Astrocyte of the hippocampus (primary cell): ENCODE results near the gene ST6GAL1.
A peak's percentile ranks its signal among the peaks of the same experiment; 100 is the strongest.
"Not testable (repeated sequence)": the region's sequence is repeated elsewhere in the genome, so short reads cannot be mapped to it uniquely, and the experiment has no call there.

Source experiments
- DNase-seq: peaks from one replicate; pipeline ENCODE4 v3.0.0; 2011; ENCODE audit warnings: low read depth, low spot score

ST6GAL1 gene

DNA sequence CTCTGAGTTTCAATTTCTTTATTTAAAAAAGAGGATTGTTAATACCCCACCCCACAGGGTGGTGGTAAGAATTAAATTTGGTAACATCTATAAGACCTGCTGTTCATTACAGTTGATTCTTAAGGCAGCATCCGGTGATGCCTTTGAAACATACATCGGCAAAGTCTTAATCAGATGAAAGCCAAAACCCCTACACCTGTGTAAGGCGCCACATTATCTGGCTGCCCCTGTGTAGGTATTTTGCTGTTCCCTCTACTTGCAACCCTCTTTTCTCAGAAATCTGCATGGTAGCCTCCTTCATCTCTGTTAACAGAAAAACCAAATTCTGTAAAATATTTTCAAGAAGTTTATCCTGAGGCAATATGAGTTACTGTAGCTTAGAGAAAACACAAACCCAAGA is 90.0 kb downstream of the ST6GAL1 start:
- no peak for DNase-seq

DNA sequence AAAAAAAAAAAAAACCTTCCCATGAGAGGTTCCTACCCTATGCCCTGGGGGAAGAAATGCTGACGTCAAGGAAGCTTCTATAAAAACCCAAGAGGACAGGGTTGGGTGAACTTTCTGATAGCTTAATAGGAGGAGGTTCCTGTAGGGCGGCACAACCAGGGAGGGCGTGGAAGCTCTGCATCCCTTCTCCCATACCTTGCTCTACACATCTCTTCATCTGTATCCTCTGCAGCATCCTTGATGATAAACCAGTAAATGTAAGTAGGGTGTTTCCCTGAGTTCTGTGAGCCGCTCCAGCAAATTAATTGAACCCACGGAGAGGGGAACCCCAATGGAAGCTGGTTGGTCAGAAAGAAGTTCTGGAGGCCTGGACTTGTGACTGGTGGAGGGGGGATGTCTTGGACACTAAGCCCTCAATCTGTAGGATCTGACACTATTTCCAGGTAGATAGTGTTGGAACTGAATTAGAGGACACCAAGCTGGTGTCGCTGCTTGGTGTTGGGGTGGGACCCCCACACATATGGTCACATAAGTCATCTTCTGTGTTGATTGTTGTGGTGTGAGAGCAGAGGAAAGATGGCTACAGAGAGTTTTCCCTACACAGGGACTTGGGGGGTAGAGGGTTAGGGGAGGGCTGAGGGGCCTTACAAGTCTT is 91.5 kb downstream of the ST6GAL1 start:
- no peak for DNase-seq

DNA sequence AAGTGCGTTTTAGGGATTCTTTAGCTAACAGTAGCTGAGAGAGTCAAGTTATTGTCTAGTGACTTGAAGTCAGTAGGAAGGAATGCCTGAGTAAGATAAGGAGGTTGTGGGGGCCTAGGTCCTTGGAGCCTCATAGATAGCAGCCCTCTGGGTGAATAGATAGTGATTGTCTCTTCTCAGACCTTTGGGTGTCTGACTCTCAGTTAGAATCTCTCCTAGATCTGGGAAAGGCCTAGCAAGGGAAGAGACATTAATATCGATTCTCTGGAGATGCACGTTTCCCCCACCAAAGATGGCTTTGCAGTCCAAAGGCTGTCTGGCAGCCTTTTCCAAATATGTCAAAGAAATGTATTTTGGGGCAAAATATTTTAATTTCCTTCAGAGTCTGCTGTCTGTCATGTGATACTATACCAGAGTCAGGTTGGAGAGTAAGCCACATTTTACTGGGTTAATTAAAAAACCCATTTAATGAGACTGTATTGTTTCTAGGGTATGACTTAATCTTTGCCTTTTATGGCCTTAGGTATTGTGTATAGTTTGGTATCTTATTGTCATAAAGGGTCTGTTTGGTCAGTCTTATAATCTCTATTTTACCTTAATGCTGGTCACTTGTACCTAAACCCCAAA is 92.2 kb downstream of the ST6GAL1 start:
- no peak for DNase-seq

DNA sequence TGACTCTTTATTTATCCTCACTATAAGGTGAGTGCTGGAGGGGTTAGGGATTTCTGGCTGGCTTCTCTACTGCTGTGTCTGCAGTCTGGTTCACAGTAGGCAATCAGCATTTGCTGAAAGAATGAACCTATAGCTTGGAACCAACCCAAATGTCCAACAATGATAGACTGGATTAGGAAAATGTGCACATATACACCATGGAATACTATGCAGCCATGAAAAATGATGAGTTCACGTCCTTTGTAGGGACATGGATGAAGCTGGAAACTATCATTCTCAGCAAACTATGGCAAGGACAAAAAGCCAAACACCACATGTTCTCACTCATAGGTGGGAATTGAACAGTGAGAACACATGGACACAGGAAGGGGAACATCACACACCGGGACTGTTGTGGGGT is 93.0 kb downstream of the ST6GAL1 start:
- DNase-seq, result not testable (repeated sequence)

DNA sequence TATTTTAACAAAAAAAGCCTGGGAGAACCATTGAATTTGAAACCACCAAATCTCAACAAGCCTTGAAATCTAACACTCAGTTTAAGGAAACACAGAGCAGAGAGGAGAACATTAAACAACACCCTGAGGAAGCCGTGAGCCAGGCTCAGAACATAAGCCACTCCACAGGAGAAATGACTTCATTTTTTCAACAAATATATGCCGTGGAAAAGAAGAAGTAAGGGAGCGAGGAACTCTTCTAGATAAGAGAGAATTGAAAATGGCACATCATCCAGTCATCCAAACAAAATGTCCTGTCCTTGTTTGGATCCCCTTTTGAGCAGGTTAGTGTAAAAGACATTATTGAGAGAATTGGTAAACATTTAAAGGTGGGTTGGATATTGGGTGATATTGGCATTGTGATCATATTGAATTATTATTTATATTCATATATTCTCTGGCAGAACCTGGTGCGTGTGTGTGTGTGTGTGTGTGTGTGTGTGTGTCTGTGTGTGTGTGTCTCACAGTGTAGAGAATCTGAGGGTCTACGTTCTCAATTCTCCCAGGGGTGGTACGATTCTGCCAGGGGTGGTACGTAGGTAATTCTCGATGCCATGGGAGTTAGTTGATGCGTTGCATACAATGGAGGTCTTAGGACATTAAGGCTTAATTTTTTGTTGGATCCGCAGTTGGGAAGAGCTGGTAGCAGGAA is 94.4 kb downstream of the ST6GAL1 start:
- DNase-seq, result no peak

DNA sequence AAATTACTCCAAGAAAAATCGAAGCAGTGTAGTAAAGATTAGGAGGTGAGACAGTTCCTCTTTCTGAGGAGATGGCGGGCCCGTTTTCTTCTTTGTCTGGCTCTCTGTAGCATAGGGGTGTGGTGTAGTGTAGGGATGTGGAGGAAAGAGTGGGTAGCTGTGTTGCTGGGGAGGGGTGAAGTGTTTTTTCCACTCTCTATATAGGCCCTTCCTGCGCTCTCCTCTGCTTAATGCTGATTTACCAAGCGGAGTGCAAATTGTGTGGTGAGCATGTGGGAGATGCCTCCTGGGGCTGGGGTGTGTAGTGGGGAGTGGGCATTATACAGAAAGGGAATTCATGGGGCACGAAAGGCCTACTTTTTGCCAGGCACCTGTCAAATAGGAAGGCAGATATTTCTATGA is 94.9 kb downstream of the ST6GAL1 start:
- DNase-seq, result no peak

DNA sequence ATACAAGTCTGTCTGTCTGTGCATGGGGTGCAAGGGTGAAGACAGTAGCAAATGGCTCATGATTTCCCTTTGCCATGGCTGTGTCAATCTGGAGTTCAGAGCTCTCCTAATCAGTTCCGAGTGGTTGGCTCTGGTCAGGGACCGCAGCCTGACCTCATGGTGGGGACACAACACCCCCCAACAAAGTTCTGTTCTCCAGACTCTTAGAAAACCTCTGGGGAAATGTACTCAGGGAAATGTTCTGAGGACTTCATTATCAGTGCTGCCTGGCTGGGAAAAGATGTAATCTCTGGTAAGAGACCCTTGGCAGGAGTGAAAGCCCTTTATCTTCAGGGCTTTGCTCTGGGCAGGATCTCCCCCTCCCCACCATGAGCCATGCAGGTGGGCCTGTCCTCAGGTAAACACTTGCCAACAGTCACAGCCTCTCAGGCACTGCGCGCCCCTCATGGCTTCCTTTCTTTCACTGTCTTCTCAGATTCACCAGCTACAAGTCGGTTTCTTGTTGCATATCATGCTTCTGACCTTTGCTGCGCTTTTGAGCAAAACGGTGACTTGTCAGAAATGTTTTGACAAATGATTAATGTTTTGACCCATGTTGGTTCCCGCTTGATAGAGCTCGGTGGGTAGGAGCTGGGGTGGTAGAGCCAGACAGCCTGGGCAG is 95.5 kb downstream of the ST6GAL1 start:
- no peak for DNase-seq

GRCh38 chr3:187026317-187026670 is 96.0 kb downstream of the ST6GAL1 start:
- DNase-seq, result no peak

- DNase-seq, result no peak
These were observed 97.4 kb downstream of the ST6GAL1 start for GRCh38 chr3:187027531-187028278.

DNA sequence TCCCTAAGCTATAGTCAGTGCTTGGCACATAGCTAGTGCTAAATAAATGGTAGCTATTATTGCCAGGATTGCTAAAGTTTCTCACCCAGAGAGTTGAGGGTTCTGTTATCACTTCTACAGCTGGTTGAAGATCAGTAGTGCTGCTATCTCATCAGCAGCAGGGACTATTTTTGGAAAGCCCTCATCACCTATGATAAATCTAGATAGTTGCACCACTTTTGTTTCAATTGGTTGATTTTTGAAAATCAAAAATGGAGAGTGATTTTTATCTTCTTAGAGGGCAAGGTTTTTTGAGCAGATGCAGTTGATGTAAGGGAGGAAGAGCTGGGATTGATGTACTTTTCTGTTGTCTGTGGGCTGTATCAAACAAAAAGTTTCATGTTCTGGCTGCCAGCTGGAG is 101.6 kb downstream of the ST6GAL1 start:
- DNase-seq, result no peak

DNA sequence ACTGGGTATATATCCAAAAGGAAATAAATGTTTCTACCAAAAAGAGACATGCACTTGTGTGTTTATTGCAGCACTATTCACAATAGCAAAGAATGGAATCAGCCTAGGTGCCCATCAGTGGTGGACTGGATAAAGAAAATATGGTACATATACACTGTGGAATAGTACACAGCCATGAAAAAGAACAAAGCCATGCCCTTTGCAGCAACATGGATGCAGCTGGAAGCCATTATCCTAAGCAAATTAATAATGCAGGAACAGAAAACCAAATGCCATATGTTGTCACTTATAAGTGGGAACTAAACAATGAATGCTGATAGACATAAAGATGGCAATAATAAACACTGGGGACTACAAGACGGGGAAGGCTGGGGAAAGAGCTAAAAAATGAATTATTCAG is 106.1 kb downstream of the ST6GAL1 start:
- DNase-seq, result no peak

DNA sequence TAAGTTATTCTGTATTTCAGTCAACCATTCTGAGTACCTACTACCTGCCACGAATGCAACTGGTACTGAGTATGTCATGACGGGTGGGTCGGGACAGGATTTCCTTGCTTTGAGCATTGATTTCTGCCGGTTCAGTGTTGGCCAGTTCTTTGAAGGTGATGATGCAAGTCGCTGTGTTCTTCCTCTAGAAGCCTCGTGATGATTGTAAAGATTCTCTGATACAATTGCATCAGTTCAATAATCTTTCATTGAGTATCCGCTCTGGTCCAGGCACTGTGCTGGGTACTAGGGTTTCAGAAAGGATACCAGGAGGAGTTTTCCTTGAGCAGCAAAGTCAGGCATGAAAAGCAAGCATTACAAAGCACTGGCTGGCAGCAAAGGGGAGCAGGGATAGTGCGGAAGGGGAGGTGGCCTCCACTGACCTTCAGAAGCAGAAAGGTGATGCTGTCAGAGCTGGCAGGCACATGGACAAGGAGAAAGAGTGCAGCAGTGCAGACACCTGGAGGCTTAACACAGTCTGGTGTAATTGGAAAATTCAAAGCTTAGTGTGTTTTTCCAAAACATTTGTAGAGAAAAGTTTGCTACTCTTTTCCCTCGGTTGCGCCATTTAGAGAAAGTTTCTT is 108.9 kb downstream of the ST6GAL1 start:
- DNase-seq, result no peak

DNA sequence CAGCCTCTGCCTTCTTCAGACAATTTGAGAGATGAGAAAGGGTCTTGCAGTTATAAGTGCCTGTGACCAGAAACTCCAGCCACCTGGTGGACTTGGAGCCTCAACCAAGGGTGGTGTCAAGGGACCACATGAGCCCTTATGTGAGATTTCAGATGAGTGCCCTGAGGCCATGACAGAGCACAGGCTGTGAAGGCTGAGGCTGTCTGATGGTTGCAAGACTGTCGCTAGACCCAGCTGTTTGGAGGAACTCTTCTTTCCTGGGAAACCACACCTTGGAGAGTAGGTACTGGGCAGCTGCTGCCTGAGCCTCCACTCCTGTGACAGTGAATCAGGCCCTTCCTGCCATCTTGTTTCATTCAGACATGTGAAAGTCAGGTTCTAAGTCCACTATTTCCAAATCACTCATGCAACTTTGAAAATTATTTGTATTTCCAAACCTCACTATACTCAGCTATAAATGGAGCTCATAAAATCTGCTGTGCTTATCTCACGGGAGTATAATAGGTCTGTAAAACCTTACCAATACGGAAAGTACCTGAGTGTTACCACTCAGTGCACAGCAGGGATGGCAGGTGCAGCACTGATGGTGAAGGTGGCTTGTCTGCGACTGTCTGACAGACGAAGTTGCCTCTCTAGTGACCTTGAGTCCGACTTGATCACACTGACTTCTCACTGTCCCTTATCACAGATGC is 109.5 kb downstream of the ST6GAL1 start:
- DNase-seq, result no peak

DNA sequence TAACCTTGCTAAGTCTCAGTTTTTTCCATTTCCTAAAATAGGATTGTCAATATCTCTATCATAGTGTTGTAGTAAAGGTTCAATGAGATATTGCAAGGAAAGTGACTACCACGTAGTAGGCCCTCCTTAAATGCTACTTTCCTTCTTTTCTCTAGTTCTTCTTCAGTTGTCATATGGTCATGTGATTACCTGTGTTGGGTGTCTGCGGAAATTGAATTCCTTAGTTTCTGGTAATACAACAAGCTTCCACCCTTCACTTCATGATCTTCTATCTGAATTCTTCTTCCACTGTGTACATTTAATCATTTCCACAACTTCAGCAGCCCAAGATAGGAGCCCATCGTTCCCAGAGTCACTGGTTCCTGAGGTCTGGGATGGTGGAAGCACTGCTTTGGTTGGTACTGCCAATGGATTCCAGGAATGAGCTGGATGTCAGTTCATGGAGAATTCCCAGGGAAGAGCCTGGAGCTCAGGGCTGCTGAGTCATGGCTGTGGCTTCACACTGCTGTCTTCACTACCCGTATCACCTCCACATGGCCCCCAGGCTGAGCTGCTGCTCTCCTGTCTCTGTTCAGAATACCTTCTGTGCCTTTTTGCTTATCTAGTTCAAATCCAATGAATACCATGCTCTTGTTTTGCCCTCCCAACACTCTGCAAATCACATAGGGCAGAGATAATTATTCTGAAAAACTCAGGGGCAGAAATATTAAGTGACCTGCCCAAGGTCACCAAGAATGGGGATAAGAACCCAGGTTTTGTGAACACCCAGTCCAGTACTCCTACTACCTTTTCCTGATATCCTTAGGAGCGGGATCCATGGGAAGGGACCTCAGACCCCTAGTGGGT is 110.4 kb downstream of the ST6GAL1 start:
- peak; percentile 42 for DNase-seq

GRCh38 chr3:187041362-187042307 is 111.3 kb downstream of the ST6GAL1 start:
- DNase-seq, result no peak

GRCh38 chr3:187042346-187042745 is 112.0 kb downstream of the ST6GAL1 start:
- DNase-seq, result no peak

GRCh38 chr3:187042874-187043458 is 112.6 kb downstream of the ST6GAL1 start:
- DNase-seq, result no peak

DNA sequence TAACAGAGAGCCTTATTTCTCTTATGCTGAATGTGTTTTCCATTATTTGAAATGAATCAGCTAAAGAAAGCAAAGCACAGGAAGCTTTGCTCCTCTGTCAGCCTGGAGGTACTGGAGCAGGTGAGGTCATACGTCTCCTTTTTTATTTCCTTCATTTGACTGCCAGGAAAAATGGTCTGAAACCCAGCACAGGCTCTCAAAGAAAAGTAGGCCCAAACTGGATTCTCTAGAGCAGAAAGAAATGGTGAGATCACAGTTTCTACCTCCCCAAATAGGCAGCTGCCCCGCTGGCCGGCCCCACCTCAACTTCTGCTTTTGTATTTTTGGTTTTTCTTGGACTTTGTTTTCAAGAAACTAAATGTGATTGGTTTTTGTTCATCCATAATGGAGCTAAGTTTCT is 113.9 kb downstream of the ST6GAL1 start:
- DNase-seq, result no peak
